GM12874 (cell line): ENCODE results near the gene RBM17.

ENCODE experiments used
- CTCF ChIP-seq: IDR thresholded peaks from 2 replicates; pipeline ENCODE4 v1.5.1; 2011; ENCODE audit warnings: low read depth, mild to moderate bottlenecking, control low read depth, low read length, moderate library complexity; ENCODE audit not compliant: insufficient read depth

RBM17 gene

GRCh38 chr10:6119423-6119822, 30.6 kb downstream of the RBM17 start:
- TF ChIP-seq CTCF = no peak

- TF ChIP-seq CTCF = no peak
These were observed 31.1 kb downstream of the RBM17 start for GRCh38 chr10:6119962-6120361.

GRCh38 chr10:6120691-6121090, 31.9 kb downstream of the RBM17 start:
- no peak for TF ChIP-seq CTCF

GRCh38 chr10:6121146-6121545, 32.3 kb downstream of the RBM17 start:
- no peak for TF ChIP-seq CTCF

GRCh38 chr10:6123532-6123931, 34.7 kb downstream of the RBM17 start:
- no peak for TF ChIP-seq CTCF

GRCh38 chr10:6124666-6125065, 35.8 kb downstream of the RBM17 start:
- no peak for TF ChIP-seq CTCF

GRCh38 chr10:6128087-6128486, 39.3 kb downstream of the RBM17 start:
- TF ChIP-seq CTCF = no peak
